ENCODE data around the gene AMPD2. TPM values are rescaled to one million over a fixed set of nuclear protein-coding genes. Genes with fewer than 3 reads are reported as not detected.

The AMPD2 gene
- total RNA-seq, 1 experiment from 2014 or later: 85.8 TPM

- no peak overlapping the region for H3K27ac ChIP-seq (ENCODE audit: low read length)
- in situ Hi-C loops (cut with HindIII; ENCODE audit: low pct_unique_long_range_greater_than_20kb, low sequenced_read_pairs) (no loop called here), intact Hi-C loops (cut with micrococcal nuclease; ENCODE audit: unreplicated experiment) (no loop called here)
- H3K9me3 ChIP-seq (ENCODE audit: control insufficient read depth, insufficient read depth, low read depth, low read length): no peaks in the 10 kb centered on the region
- BruUV-seq (replicated peaks): no TSS peak
- ChIA-PET POLR2A (no interaction called here), CTCF (no interaction called here)
- no peak overlapping the region for H3K4me3 ChIP-seq (ENCODE audit: low read depth in 2 of 2, low read length in 2 of 2)
- no peak for DNase-seq (ENCODE audit: low read depth, low spot score)
- TF ChIP-seq CTCF (IDR thresholded peaks at IDR 0.05) (no peak), POLR2AphosphoS5 (IDR thresholded peaks at IDR 0.05; ENCODE audit: low read depth, low read length) (no peak), SIN3A (IDR thresholded peaks at IDR 0.05; ENCODE audit: borderline replicate concordance, insufficient read depth, low read depth, low read length) (no peak), REST (IDR thresholded peaks at IDR 0.05; ENCODE audit: insufficient read depth in 1 of 2, low read depth in 2 of 2, low read length in 1 of 2) (no peak), TCF7L2 (IDR thresholded peaks at IDR 0.05; ENCODE audit: low read depth, low read length) (no peak)
- no peaks in the 10 kb centered on the region for H3K27me3 ChIP-seq (ENCODE audit: control insufficient read depth, insufficient read depth, low read length)
- H3K4me1 ChIP-seq (ENCODE audit: control insufficient read depth, insufficient read depth, low read length): no peaks in the 10 kb centered on the region
- H3K36me3 ChIP-seq (ENCODE audit: control insufficient read depth, insufficient read depth, low read length): peaks cover 28% of the 10 kb centered on the region
- ATAC-seq: no peak
These were observed 30.5 kb upstream of the AMPD2 start for GRCh38 chr1:109589177-109589576.

GRCh38 chr1:109589679-109590078, 30.0 kb upstream of the AMPD2 start:
- POLR2A ChIA-PET: no interaction called here
- H3K36me3 ChIP-seq (ENCODE audit: control insufficient read depth, insufficient read depth, low read length): peaks cover 24% of the 10 kb centered on the region
- in situ Hi-C loops (cut with HindIII; ENCODE audit: low pct_unique_long_range_greater_than_20kb, low sequenced_read_pairs): no loop called here
- no peak overlapping the region for H3K4me3 ChIP-seq (ENCODE audit: low read depth in 2 of 2, low read length in 2 of 2)
- intact Hi-C loops (cut with micrococcal nuclease; ENCODE audit: unreplicated experiment): no loop called here
- H3K27ac ChIP-seq (ENCODE audit: low read length): no peak overlapping the region
- H3K9me3 ChIP-seq (ENCODE audit: control insufficient read depth, insufficient read depth, low read depth, low read length): no peaks in the 10 kb centered on the region
- TF ChIP-seq CTCF (IDR thresholded peaks at IDR 0.05): no peak
- no peak for TF ChIP-seq TCF7L2 (IDR thresholded peaks at IDR 0.05; ENCODE audit: low read depth, low read length)
- no peak for TF ChIP-seq REST (IDR thresholded peaks at IDR 0.05; ENCODE audit: insufficient read depth in 1 of 2, low read depth in 2 of 2, low read length in 1 of 2)
- TF ChIP-seq POLR2AphosphoS5 (IDR thresholded peaks at IDR 0.05; ENCODE audit: low read depth, low read length): no peak
- TF ChIP-seq SIN3A (IDR thresholded peaks at IDR 0.05; ENCODE audit: borderline replicate concordance, insufficient read depth, low read depth, low read length): no peak
- BruUV-seq (replicated peaks): no TSS peak
- H3K4me1 ChIP-seq (ENCODE audit: control insufficient read depth, insufficient read depth, low read length): no peaks in the 10 kb centered on the region
- DNase-seq (ENCODE audit: low read depth, low spot score): no peak
- no peaks in the 10 kb centered on the region for H3K27me3 ChIP-seq (ENCODE audit: control insufficient read depth, insufficient read depth, low read length)
- CTCF ChIA-PET: no interaction called here
- no peak for ATAC-seq
